ENCODE measurements around the gene BMPR1B. TPM values are rescaled to one million over a fixed set of nuclear protein-coding genes. Genes with fewer than 3 reads are reported as not detected.
"Not testable (repeated sequence)": the region's sequence is repeated elsewhere in the genome, so short reads cannot be mapped to it uniquely, and the experiment has no call there.

Gene BMPR1B
- total RNA-seq, 2 donors from 2014 or later: 8.9 to 13.9 TPM

DNA sequence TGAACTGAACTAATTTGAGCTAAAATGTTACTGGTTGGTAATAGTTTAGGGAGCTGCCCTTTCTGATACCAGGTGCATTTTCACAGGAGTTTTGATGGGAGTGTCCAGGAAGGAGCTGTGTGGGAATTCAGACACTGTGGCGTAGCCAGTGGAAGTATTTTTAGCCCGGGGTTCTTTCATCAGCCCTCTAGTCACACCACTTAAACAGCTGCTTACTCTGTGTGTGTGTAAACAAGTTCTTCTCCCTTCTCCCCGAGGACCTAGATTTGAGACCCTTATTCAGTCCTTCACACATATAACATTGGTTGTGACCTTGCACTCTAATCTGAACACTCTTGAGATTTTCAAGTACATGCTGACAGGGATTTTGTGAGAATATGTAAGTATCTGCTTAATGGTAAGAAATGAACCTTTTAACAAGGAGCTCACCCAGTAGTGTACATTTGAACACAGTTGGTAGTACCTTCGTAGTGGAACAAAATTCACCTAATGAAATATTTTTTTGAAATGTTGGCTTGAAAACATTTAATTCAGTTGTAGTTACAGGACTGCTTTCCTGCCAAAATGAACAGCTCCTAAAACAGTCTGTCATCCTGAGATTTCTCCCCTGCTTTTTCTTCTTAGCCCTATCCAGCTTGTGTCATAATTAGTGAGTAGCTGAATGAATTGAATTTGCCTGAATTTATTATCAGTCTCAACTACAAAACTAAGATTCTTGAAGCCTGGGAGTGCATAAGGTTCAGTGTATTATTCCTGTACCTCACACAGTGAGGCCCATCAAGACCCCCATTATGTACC is 61.8 kb downstream of the BMPR1B start:
- intact Hi-C loops (cut with DNase I): no loop called here
- no peak for DNase-seq (ENCODE audit: low spot score)

DNA sequence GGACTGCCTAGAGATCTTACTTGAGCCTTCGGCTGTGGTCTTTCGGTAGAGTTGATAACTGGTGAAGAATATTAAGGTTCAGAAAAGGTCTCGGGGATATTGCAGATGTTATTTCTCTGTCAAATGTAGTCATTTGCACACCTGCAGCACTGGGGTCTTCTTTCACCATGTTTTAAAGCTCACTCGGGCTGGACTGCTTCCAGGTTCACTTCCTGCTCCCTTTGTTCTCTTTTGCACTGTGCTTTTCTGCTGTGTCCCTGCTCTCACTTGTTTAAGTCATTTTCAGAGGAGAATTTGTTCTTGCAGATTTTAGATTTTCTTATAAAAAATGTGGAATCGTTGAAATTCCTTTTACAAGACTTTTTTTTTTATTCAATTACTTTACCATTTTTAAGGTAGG is 68.5 kb downstream of the BMPR1B start:
- intact Hi-C loops (cut with DNase I): no loop called here
- no peak for DNase-seq (ENCODE audit: low spot score)

DNA sequence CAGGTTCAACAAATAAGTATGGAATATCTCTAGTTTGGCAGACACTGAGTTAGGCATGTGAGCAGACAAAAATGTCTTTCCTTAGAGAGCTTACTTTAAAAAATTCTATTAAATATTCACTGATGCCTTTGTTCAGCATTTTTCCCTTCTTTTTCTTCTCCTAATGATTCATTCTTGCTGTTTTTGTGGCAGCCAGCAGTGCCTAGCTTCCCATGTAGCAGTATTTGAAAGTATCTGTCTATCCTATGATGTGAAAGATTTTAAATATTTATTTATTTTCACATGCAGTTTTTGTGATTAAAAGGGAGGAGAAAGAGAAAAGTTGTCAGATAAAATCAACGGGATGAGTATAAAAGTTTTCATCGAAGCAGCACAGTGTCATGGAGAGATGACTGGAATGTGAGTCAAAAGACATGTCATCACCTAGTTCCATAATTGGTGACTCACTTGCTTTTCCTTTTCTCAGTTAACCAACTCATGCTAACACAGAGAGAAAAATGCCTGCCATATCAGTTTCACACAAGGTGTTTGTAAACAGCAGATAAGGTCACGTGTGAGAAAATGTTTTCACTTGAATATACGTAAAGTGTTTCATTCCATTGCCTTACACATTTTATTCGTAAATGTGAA is 69.8 kb downstream of the BMPR1B start:
- intact Hi-C loops (cut with DNase I): no loop called here

GRCh38 chr4:94828882-94829281 is 71.1 kb downstream of the BMPR1B start:
- intact Hi-C loops (cut with DNase I): no loop called here
- DNase-seq (ENCODE audit: low spot score): no peak

More for the DNA sequence above, 69.8 kb downstream of the BMPR1B start:
- DNase-seq (ENCODE audit: low spot score): no peak

DNA sequence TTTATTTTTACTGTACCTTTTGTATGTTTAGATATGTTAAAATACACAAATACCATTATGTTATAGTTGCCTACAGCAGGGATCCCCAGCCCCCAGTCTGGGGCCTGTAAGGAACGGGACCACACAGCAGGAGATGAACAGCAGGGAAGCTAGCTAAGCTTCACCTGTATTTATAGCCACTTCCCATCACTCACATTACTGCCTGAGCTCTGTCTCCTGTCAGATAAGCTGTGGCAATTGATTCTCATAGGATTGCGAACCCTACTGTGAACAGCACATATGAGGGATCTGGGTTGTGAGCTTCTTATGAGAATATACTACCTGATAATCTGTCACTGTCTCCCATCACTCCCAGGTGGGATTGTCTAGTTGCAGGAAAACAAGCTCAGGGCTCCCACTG is 73.9 kb downstream of the BMPR1B start:
- no peak for DNase-seq (ENCODE audit: low spot score)
- intact Hi-C loops (cut with DNase I): no loop called here

DNA sequence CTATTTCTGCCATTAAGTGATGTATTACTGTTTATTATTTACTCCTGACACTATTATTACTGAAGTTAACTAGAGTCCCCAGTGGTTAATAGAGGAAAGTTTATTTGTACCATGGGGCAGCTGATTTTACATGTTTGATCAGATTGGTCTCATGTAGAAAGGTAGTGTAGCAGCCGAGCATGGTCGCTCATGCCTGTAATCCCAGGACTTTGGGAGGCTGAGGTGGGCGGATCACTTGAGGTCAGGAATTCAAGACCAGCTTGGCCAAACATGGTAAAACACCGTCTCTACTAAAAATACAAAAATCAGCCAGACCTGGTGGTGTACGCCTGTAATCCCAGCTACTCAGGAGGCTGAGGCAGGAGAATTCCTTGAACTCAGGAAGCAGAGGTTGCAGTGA is 74.6 kb downstream of the BMPR1B start:
- intact Hi-C loops (cut with DNase I); DNase-seq (ENCODE audit: low spot score): not testable (repeated sequence)

DNA sequence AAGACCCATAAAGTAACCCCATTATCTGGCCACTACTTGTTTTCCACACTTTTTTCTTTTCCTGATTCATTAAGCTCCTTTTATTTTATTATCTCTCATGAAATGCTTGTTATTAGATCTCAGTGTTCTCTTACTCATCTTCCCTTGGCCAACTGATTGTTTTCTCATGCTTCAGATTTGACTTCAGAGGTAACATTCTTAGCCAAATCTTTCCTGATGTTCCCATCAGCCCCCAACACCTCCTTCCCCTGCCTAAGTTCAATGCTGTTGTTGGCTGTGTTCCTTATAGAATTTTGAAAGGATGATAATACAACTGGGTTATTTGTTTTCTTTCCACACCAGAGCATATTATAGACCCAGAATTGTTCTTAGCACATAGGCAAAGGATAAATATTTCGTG is 75.6 kb downstream of the BMPR1B start:
- intact Hi-C loops (cut with DNase I): no loop called here
- no peak for DNase-seq (ENCODE audit: low spot score)

GRCh38 chr4:94834501-94834900 is 76.7 kb downstream of the BMPR1B start:
- no peak for DNase-seq (ENCODE audit: low spot score)
- intact Hi-C loops (cut with DNase I): no loop called here

GRCh38 chr4:94841166-94841863 is 83.6 kb downstream of the BMPR1B start:
- DNase-seq (ENCODE audit: low spot score); intact Hi-C loops (cut with DNase I): not testable (repeated sequence)

- intact Hi-C loops (cut with DNase I): no loop called here
- no peak for DNase-seq (ENCODE audit: low spot score)
Measured at GRCh38 chr4:94841864-94842221, 84.1 kb downstream of the BMPR1B start.

GRCh38 chr4:94843216-94843615 is 85.5 kb downstream of the BMPR1B start:
- no peak for DNase-seq (ENCODE audit: low spot score)
- intact Hi-C loops (cut with DNase I): no loop called here

GRCh38 chr4:94848326-94848725 is 90.6 kb downstream of the BMPR1B start:
- no peak for DNase-seq (ENCODE audit: low spot score)
- intact Hi-C loops (cut with DNase I): no loop called here

GRCh38 chr4:94849901-94850300 is 92.1 kb downstream of the BMPR1B start:
- intact Hi-C loops (cut with DNase I): no loop called here
- no peak for DNase-seq (ENCODE audit: low spot score)

DNA sequence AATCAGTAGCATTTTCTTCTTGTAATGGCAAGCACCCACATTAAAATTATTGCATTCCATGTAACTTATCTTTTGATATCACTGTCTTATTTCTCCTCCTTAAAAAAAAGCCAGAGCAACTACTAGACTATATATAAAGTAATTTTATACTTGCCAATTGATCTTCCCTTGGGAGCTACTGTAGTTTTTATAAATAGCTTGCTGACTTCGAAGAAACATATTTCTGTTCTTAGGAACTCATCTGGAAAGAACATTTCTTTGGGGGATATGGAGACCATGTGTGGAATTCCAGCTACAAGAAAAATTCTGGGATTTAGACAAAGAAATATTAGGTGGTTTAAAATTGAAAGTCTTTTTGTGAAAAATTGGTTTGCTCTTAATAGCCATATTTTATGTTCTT is 94.9 kb downstream of the BMPR1B start:
- intact Hi-C loops (cut with DNase I): no loop called here
- DNase-seq (ENCODE audit: low spot score): no peak

DNA sequence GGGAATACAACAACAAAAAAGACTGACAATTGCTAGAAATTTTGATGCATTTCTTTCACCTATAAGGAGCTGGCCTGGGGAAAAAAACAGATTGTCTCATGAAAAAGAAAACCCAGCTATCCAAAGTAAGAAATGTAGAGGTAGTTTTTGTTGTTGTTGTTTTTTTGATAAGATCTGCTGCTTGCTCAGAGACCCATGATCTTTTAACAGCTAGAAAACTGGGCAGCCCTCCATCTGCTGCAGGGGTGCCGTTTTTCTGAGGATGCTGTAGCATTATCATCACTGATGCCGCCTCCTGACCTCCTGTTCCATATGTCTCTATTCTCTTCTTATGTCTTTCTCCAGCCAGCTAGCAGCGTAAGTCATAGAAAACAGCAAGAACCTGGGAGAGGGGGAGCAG is 98.3 kb downstream of the BMPR1B start:
- intact Hi-C loops (cut with DNase I): no loop called here
- no peak for DNase-seq (ENCODE audit: low spot score)

DNA sequence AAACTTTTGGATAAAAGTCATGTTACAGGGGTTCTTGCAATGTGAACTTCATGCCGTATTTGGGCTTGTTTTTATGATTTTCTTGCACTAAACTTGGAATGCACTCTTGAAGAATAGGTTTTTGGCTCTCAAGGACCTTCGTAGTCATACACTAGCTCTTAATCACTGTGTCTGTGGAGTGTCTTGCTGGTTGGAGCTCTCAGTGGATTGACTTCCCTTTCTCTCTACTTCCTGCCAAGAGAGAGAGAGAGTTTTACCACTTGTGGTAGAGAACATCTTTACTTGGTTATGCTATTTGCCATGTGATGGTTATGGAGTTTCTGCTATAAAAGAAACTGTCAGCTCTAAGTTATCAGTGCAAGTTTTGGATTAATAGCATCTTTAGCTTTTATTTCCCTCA is 112.4 kb downstream of the BMPR1B start:
- intact Hi-C loops (cut with DNase I): no loop called here
- DNase-seq (ENCODE audit: low spot score): no peak

- no peak for DNase-seq (ENCODE audit: low spot score)
- intact Hi-C loops (cut with DNase I): no loop called here
Measured at GRCh38 chr4:94871644-94872305, 114.0 kb downstream of the BMPR1B start.

GRCh38 chr4:94877973-94878372 is 120.2 kb downstream of the BMPR1B start:
- intact Hi-C loops (cut with DNase I): no loop called here
- DNase-seq (ENCODE audit: low spot score): no peak

DNA sequence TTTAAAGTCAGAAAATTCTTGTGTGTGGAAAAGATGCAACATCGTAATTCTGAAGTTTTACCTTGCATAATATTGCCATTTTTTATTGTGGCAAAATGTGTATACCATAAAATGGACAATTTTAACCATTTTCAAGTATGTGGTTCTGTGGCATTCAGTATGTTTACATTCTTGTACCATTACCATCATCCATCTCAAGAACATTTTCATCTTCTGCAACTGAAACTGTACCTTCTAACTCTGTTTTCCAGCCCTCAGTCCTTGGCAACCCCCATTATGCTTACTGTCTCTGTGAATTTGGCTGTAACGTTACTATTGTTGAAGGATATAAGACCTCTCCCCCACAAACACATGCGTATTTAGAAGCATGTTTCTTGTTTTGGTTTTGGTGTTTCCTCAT is 123.2 kb downstream of the BMPR1B start:
- intact Hi-C loops (cut with DNase I): no loop called here
- DNase-seq (ENCODE audit: low spot score): no peak

DNA sequence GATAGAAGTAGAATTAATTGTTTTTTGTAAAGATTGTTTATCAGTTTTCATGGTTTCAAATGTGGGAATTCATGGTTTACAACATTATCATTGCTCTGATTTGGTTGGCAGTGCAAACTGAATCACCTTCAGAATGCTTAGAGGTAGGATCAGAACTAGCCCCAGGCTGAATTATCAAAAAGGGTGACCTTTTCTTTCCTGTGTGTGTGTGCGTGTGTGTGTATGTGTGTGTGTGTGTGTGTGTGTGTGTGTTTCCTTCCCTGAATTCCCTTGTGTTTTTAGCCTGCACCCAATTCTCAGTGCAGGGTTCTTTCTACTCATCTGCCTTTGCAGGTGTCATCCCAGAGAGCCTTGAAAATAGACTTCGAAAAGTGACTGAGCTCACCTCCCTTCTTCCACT is 125.0 kb downstream of the BMPR1B start:
- no peak for DNase-seq (ENCODE audit: low spot score)
- intact Hi-C loops (cut with DNase I): no loop called here
